GM19328 (cell line): Measurements from ENCODE around the gene SPDYE9.
"Not testable (repeated sequence)": the region's sequence is repeated elsewhere in the genome, so short reads cannot be mapped to it uniquely, and the experiment has no call there.

Source experiments
- ATAC-seq: cut with Tn5 transposase; IDR thresholded peaks from one replicate; pipeline ENCODE4 v1.9.1; 2021; ENCODE audit warnings: mild to moderate bottlenecking, moderate library complexity; ENCODE audit not compliant: unreplicated experiment

The SPDYE9 gene, protein sequence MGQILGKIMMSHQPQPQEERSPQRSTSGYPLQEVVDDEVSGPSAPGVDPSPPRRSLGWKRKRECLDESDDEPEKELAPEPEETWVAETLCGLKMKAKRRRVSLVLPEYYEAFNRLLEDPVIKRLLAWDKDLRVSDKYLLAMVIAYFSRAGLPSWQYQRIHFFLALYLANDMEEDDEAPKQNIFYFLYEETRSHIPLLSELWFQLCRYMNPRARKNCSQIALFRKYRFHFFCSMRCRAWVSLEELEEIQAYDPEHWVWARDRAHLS

GRCh38 chr7:73085938-73086337 is at the start of gene SPDYE9:
Gene SPDYE9 (minus strand): TSS chr7:73086038. CDS start chr7:73084238, 1,800 bp downstream.
- not testable (repeated sequence) for ATAC-seq

- ATAC-seq = not testable (repeated sequence)
Measured at GRCh38 chr7:73134866-73135265, 49.0 kb upstream of the SPDYE9 start.

DNA sequence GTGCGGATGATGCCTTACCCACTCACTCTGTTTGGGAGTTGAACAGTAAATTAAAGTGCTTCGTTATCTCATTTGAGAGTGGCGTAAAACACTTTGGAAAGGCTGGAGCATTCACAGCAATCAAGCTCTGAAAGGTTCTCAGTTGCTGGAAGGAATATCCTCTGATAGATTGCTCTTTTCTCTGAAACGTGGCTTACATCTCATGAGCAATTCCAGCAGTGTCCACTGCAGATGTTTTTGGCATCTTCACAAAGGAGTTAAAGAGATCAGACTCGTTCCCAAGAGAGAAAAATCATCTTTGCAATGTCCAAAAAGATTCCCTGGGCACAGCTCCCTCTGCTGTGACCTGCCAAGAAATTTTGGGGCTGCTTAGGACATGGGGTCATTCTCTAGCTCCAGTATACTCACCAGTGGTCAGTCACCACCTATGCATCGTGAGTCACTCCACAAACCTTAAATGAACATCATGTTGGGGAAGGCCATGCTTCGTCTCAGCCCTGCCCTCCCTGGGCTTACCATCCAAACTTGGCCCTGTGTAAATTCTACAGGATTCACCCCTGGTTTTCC is 46.9 kb upstream of the SPDYE9 start:
- not testable (repeated sequence) for ATAC-seq

DNA sequence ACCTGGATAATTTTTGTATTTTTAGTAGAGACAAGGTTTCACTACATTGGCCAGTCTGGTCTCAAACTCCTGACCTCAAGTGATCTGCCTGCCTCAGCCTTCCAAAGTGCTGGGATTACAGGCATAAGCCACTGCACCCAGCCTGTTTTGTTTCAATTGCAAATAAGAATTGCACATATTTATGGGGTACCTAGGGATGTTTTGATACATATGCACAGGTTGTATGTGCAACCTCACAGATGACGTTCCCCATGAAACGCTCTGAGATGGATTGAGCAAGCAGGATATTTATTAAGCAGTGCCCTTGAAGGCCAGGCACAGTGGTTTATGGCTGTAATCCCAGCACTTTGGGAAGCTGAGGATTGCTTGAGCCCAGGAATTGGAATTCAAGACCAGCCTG is 44.8 kb upstream of the SPDYE9 start:
- not testable (repeated sequence) for ATAC-seq

DNA sequence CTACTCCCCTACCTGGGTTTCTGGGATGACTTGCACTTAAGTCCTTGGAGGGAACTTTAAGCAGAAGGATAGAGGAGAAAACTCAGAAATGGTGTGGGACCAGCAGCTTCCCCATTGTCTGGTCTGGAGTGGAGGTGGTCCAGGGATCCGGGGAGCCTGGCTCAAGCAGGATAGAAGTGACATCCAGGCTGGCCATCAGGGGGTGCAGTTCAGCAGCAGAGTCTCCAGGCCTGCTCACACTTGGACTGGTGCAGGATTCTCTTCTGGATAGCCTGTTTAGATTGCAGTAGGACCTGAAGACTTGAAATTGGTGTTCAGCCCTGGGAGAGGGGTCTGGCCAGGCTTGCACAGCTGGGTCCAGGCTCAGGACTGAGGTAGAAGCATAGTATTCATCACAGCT is 38.3 kb upstream of the SPDYE9 start:
- peak; percentile 9 for ATAC-seq

GRCh38 chr7:73122778-73123447 is 37.1 kb upstream of the SPDYE9 start:
- ATAC-seq = peak; percentile 29

GRCh38 chr7:73118155-73118554 is 32.3 kb upstream of the SPDYE9 start:
- ATAC-seq = not testable (repeated sequence)

- not testable (repeated sequence) for ATAC-seq
Measured at GRCh38 chr7:73057811-73058210, 28.0 kb downstream of the SPDYE9 start, which contains the start of gene SPDYE11. Gene SPDYE11 (minus strand): TSS chr7:73057911. CDS start chr7:73056111, 1,800 bp downstream.

GRCh38 chr7:73029666-73030065 is 56.2 kb downstream of the SPDYE9 start, which contains the start of gene SPDYE8:
Gene SPDYE8 (minus strand): TSS chr7:73029766. CDS start chr7:73027966, 1,800 bp downstream.
- not testable (repeated sequence) for ATAC-seq
